Activated CD4-positive, alpha-beta memory T cell treated with anti-CD3 and anti-CD28 coated beads for 36 hours (primary cell): ENCODE results near the gene NSF. TPM values are rescaled to one million over a fixed set of nuclear protein-coding genes. Genes with fewer than 3 reads are reported as not detected.
"Not testable (repeated sequence)": the region's sequence is repeated elsewhere in the genome, so short reads cannot be mapped to it uniquely, and the experiment has no call there.

Experiments
- CTCF ChIA-PET: fragments of 350-600 bp; sonication (Branson Sonifier 250); formaldehyde crosslinking; loops from one replicate; lab custom pipeline; 2021; ENCODE audit warnings: antibody characterized with exemption, inconsistent platforms; lab: Charles Lee
- POLR2A ChIA-PET: fragments of 350-600 bp; sonication (Branson Sonifier 250); formaldehyde crosslinking; loops from one replicate; lab custom pipeline; 2021; ENCODE audit warnings: antibody characterized with exemption; lab: Charles Lee
- DNase-seq: peaks from one replicate; pipeline ENCODE4 v3.0.0-alpha.2; 2020
- H3K27ac Mint-ChIP-seq: one replicate; pipeline ENCODE4 v1.8.0; 2021; ENCODE audit warnings: mixed read lengths
- H3K27me3 Mint-ChIP-seq: one replicate; pipeline ENCODE4 v1.8.0; 2021; ENCODE audit warnings: mixed read lengths
- H3K36me3 Mint-ChIP-seq: one replicate; pipeline ENCODE4 v1.8.0; 2021; ENCODE audit warnings: mixed read lengths
- H3K4me1 Mint-ChIP-seq: one replicate; pipeline ENCODE4 v1.8.0; 2021; ENCODE audit warnings: low read depth, mixed read lengths
- H3K4me3 Mint-ChIP-seq: one replicate; pipeline ENCODE4 v1.8.0; 2021; ENCODE audit warnings: mild to moderate bottlenecking, mixed read lengths
- H3K9me3 Mint-ChIP-seq: one replicate; pipeline ENCODE4 v1.8.0; 2021; ENCODE audit warnings: mixed read lengths
- intact Hi-C: fragments of 100-400 bp; cut with micrococcal nuclease; formaldehyde crosslinking; loops from one replicate; pipeline ENCODE4 v1.15.1; 2023
- total RNA-seq, 2 experiments: library from RNA; stranded (reverse); gene quantifications; one replicate each; pipeline ENCODE4 v1.2.3, GENCODE V29; 2021

NSF gene
- total RNA-seq, 2 experiments from 2014 or later = 27.3 to 30.8 TPM

DNA sequence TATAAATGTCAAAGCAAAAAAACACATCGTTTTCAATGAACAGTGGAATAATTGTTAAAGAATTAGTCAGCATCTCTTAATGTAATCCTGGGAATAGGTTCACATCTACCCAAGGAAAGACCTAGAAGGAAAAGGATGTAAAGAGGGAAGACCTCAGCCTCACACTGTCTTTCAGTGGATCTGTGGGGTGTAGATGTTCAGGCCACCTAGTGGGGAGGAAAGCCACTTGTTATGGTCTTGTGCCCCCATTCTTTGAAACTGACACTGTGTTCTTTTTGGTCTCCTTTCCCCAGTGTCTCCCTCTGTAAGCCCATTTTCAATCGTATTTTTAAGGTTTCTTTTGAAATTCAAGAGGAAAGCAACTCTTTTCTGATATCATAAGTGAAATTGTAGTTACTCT lies 56.8 kb downstream of the NSF start:
- H3K4me1 Mint-ChIP-seq, CTCF ChIA-PET, H3K9me3 Mint-ChIP-seq, H3K27me3 Mint-ChIP-seq, DNase-seq, H3K27ac Mint-ChIP-seq, H3K4me3 Mint-ChIP-seq, intact Hi-C loops, H3K36me3 Mint-ChIP-seq, POLR2A ChIA-PET: not testable (repeated sequence)

DNA sequence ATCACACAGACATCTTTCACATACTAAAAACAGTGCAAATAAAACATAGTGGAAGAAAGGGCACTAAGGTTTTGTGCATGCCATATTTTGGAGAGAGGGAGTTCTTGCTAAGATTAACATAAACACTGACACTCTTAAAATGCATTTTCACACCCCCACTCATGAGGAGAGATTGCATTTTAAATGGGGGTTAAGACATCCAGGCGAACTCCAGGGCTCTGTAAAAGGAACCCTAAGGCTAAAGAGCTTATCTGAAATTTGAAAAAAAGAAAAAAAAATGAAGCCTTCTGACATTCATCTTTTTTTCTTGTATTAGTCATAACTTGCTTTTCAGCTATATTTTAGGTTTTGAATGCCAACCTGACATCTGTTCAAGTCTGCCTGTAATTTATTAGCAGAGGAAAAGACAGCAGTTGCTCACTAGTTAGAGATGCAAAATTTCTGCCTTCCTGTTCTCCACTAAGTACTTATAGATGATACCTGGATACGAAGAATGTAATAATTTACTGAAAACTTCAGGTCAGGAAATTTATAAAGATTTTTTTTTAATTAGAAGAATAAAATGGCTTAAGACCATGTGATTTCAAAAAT lies 57.3 kb downstream of the NSF start:
- H3K4me3 Mint-ChIP-seq, H3K27me3 Mint-ChIP-seq, H3K4me1 Mint-ChIP-seq, H3K27ac Mint-ChIP-seq, H3K36me3 Mint-ChIP-seq, DNase-seq, intact Hi-C loops, POLR2A ChIA-PET, H3K9me3 Mint-ChIP-seq, CTCF ChIA-PET: not testable (repeated sequence)

GRCh38 chr17:46649246-46649645 lies 58.8 kb downstream of the NSF start:
- DNase-seq, H3K36me3 Mint-ChIP-seq, H3K27me3 Mint-ChIP-seq, H3K9me3 Mint-ChIP-seq, H3K27ac Mint-ChIP-seq, H3K4me1 Mint-ChIP-seq, CTCF ChIA-PET, H3K4me3 Mint-ChIP-seq, intact Hi-C loops, POLR2A ChIA-PET: not testable (repeated sequence)

DNA sequence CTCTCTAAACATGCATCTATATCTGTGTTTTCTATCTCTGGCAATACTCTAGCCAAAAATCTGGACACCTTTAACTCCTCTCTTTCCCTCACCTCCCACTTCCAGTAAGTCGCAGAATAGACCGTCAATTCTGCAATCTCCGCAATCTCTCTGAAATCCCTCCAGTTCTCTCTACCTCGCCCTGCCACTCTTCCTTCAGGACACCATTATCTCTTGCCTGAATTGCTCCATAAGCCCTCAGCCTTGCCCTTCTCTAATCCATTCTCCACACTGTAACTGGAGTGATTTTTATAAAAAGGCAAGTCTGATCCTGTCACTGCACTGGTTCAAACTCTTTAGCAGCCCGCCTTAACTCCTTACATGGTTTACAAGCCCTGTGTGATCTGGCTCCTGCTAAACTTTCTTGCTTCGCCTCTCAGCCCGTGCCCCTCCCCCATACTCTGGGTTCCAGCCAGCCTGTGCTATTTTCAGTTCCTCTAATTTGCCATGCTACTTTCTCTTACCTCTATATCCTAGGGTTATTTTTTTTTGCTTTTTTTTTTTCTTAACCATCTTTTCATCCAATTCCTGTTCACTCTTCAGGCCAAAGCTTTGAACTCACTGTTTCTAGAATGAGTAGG lies 61.7 kb downstream of the NSF start:
- H3K4me3 Mint-ChIP-seq, H3K4me1 Mint-ChIP-seq, H3K9me3 Mint-ChIP-seq, CTCF ChIA-PET, intact Hi-C loops, H3K27ac Mint-ChIP-seq, DNase-seq, H3K36me3 Mint-ChIP-seq, POLR2A ChIA-PET, H3K27me3 Mint-ChIP-seq: not testable (repeated sequence)

DNA sequence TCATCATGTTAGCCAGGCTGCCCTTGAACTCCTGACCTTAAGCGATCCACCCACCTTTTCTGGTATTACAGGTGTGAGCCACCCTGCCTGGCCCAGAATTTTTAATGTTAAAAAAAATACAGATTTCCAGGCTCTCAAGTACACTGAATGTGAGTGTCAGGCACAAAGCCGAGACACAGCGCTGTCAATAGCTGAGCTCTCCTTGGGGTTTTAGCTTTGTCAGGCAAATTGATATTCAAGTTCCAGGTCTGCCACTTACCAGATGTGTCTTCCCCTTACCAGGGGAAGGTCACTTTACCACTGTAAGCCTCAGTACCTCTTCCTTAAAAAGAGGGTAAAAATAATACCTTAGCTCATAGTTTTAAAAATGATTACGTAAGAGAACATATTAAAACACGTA lies 67.8 kb downstream of the NSF start:
- H3K36me3 Mint-ChIP-seq, H3K4me3 Mint-ChIP-seq, H3K27ac Mint-ChIP-seq, CTCF ChIA-PET, H3K4me1 Mint-ChIP-seq, H3K9me3 Mint-ChIP-seq, POLR2A ChIA-PET, H3K27me3 Mint-ChIP-seq, DNase-seq, intact Hi-C loops: not testable (repeated sequence)

DNA sequence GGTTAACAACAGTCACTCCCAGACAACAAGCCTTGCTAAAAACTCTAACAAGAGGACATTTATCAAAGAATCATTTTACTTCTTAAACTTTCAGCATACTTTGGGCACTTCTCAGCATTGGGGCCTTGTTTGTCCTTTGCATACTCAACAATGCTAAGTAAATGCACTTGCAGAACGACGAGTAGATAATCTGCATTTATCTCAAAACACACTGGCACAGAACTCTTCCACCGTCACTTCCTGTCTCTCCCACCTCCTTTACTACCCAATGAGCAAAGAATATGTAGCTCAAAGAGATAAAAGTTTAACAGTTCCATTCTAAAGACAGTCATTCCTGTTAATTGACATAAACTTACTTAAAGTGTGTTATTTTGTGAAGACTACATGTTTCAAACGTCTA lies 69.2 kb downstream of the NSF start:
- H3K9me3 Mint-ChIP-seq, DNase-seq, H3K27me3 Mint-ChIP-seq, H3K36me3 Mint-ChIP-seq, H3K4me3 Mint-ChIP-seq, H3K27ac Mint-ChIP-seq, CTCF ChIA-PET, intact Hi-C loops, POLR2A ChIA-PET, H3K4me1 Mint-ChIP-seq: not testable (repeated sequence)

DNA sequence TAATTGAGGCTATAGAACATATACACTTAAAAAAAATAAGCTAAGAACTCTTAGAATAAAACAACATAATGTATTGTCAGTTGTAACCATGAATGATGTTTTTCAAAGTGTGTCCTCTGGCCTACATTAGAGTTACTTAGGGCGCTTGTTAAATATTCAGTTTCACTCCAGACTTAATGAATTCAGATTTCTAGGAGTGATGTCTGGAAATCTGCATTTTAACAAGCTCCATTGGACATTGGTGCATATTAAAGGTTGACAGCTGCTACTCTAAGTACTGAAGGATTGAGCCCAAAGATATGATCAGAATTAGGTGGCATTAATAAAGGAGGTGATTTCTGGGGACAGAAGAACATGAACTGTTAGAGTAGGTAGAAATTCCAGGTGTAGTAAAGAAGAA lies 72.7 kb downstream of the NSF start:
- DNase-seq, intact Hi-C loops, CTCF ChIA-PET, H3K27ac Mint-ChIP-seq, H3K36me3 Mint-ChIP-seq, H3K27me3 Mint-ChIP-seq, H3K4me1 Mint-ChIP-seq, H3K9me3 Mint-ChIP-seq, H3K4me3 Mint-ChIP-seq, POLR2A ChIA-PET: not testable (repeated sequence)

DNA sequence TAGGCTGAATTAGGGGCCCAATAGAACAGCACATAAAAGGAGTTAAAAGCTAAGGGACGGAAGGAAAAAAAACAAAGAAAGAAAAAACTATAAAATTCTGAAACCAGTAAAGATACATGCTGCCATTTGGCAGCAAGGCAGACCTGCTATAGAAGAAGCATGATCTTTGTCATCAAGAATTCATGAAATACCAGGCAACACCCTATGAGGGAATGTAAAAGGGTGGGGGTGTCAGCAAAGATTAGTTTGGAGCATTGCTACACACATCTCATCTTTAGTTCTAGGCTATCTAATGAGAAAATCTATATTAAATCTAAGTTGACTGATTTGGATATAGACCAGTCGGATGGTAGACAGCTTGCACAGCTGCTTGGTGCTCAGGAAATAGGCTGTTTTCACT lies 73.1 kb downstream of the NSF start:
- CTCF ChIA-PET, POLR2A ChIA-PET: not testable (repeated sequence)

DNA sequence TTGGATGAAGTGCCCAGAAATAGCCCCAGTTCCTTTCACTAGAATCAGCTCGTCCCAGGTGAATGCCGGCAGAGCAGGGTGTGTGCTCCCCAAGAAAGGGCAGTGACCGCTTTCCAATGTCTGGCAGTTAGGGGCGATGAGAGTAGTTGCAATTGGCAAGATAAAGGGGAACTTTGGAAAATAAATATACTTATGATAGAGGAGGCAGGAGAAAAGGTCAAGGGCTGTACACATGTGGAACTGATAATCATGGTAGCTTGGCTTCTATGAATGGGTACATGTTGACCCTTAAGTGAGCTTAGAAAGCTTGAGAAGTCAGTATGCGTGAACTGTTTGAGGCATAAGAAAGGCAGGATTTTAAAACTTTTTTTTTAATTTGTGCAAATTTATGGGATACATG lies 75.5 kb downstream of the NSF start:
- H3K27ac Mint-ChIP-seq, H3K36me3 Mint-ChIP-seq, CTCF ChIA-PET, POLR2A ChIA-PET, DNase-seq, H3K27me3 Mint-ChIP-seq, intact Hi-C loops, H3K9me3 Mint-ChIP-seq, H3K4me3 Mint-ChIP-seq, H3K4me1 Mint-ChIP-seq: not testable (repeated sequence)

More for the DNA sequence above, 73.1 kb downstream of the NSF start:
- H3K4me3 Mint-ChIP-seq, DNase-seq, intact Hi-C loops, H3K4me1 Mint-ChIP-seq, H3K27me3 Mint-ChIP-seq, H3K9me3 Mint-ChIP-seq, H3K27ac Mint-ChIP-seq, H3K36me3 Mint-ChIP-seq: not testable (repeated sequence)

- H3K9me3 Mint-ChIP-seq, H3K36me3 Mint-ChIP-seq, H3K4me3 Mint-ChIP-seq, POLR2A ChIA-PET, H3K27me3 Mint-ChIP-seq, CTCF ChIA-PET, intact Hi-C loops, H3K4me1 Mint-ChIP-seq, DNase-seq, H3K27ac Mint-ChIP-seq: not testable (repeated sequence)
These were observed 80.3 kb downstream of the NSF start for GRCh38 chr17:46670789-46671188.

- intact Hi-C loops, H3K4me1 Mint-ChIP-seq, H3K27ac Mint-ChIP-seq, H3K27me3 Mint-ChIP-seq, H3K9me3 Mint-ChIP-seq, H3K4me3 Mint-ChIP-seq, DNase-seq, H3K36me3 Mint-ChIP-seq, CTCF ChIA-PET, POLR2A ChIA-PET: not testable (repeated sequence)
These were observed 82.3 kb downstream of the NSF start for GRCh38 chr17:46672777-46673176.

- intact Hi-C loops, H3K4me1 Mint-ChIP-seq, H3K27ac Mint-ChIP-seq, H3K9me3 Mint-ChIP-seq, POLR2A ChIA-PET, H3K4me3 Mint-ChIP-seq, CTCF ChIA-PET, DNase-seq, H3K27me3 Mint-ChIP-seq, H3K36me3 Mint-ChIP-seq: not testable (repeated sequence)
These were observed 87.3 kb downstream of the NSF start for GRCh38 chr17:46677819-46678218.

- DNase-seq, H3K4me3 Mint-ChIP-seq, H3K27ac Mint-ChIP-seq, POLR2A ChIA-PET, H3K27me3 Mint-ChIP-seq, H3K9me3 Mint-ChIP-seq, intact Hi-C loops, H3K36me3 Mint-ChIP-seq, CTCF ChIA-PET, H3K4me1 Mint-ChIP-seq: not testable (repeated sequence)
These were observed 93.2 kb downstream of the NSF start for GRCh38 chr17:46683653-46684052.
